DMS 273 treated with DMSO at 0.1 percent for 48 hours (cell line): Measurements from ENCODE around the gene GSTA1.
"Not testable (repeated sequence)": the region's sequence is repeated elsewhere in the genome, so short reads cannot be mapped to it uniquely, and the experiment has no call there.

Source experiments
- DNase-seq: peaks from one replicate; lab custom pipeline; 2025; lab: John Stamatoyannopoulos, UW

Gene GSTA1

GRCh38 chr6:52808660-52809059 lies 5.0 kb upstream of the GSTA1 start:
- DNase-seq: no peak

GRCh38 chr6:52802806-52803205 lies 810 bp downstream of the GSTA1 start:
- no peak for DNase-seq

GRCh38 chr6:52801188-52801841 lies 2.3 kb downstream of the GSTA1 start:
- no peak for DNase-seq

GRCh38 chr6:52799272-52799671 lies 4.3 kb downstream of the GSTA1 start:
- not testable (repeated sequence) for DNase-seq

GRCh38 chr6:52794366-52794765 lies 9.2 kb downstream of the GSTA1 start:
- DNase-seq: not testable (repeated sequence)

GRCh38 chr6:52790861-52791260 lies 12.8 kb downstream of the GSTA1 start:
- no peak for DNase-seq

GRCh38 chr6:52789658-52790057 lies 14.0 kb downstream of the GSTA1 start:
- not testable (repeated sequence) for DNase-seq

- no peak for DNase-seq
Observed at GRCh38 chr6:52788478-52788877, 15.1 kb downstream of the GSTA1 start.

- no peak for DNase-seq
Observed at GRCh38 chr6:52787917-52788316, 15.7 kb downstream of the GSTA1 start.

- no peak for DNase-seq
Observed at GRCh38 chr6:52786249-52786956, 17.2 kb downstream of the GSTA1 start.

- DNase-seq: not testable (repeated sequence)
Observed at GRCh38 chr6:52782696-52783274, 20.8 kb downstream of the GSTA1 start.

GRCh38 chr6:52782209-52782608 lies 21.4 kb downstream of the GSTA1 start:
- DNase-seq: not testable (repeated sequence)

- DNase-seq: no peak
Observed at GRCh38 chr6:52779237-52779636, 24.4 kb downstream of the GSTA1 start.

GRCh38 chr6:52776711-52777351 lies 26.8 kb downstream of the GSTA1 start:
- DNase-seq: not testable (repeated sequence)

GRCh38 chr6:52769399-52769798 lies 34.2 kb downstream of the GSTA1 start:
- DNase-seq: not testable (repeated sequence)

GRCh38 chr6:52767658-52768057 lies 36.0 kb downstream of the GSTA1 start:
- DNase-seq: not testable (repeated sequence)

- DNase-seq: not testable (repeated sequence)
Observed at GRCh38 chr6:52763322-52763916, 40.2 kb downstream of the GSTA1 start, which contains the start of gene GSTA2. Gene GSTA2, minus strand, starts transcription at chr6:52763475. Its CDS starts 5,528 bp downstream, at chr6:52757947.

GRCh38 chr6:52761673-52762491 lies 41.7 kb downstream of the GSTA1 start:
- DNase-seq: not testable (repeated sequence)

- DNase-seq: no peak
Observed at GRCh38 chr6:52760105-52760765, 43.4 kb downstream of the GSTA1 start.

- no peak for DNase-seq
Observed at GRCh38 chr6:52759085-52759484, 44.5 kb downstream of the GSTA1 start.
